Measurements from ENCODE around the gene CCL7. TPM values are rescaled to one million over a fixed set of nuclear protein-coding genes. Genes with fewer than 3 reads are reported as not detected.

The CCL7 gene
- total RNA-seq, 1 donor from 2014 or later, result not detected

DNA sequence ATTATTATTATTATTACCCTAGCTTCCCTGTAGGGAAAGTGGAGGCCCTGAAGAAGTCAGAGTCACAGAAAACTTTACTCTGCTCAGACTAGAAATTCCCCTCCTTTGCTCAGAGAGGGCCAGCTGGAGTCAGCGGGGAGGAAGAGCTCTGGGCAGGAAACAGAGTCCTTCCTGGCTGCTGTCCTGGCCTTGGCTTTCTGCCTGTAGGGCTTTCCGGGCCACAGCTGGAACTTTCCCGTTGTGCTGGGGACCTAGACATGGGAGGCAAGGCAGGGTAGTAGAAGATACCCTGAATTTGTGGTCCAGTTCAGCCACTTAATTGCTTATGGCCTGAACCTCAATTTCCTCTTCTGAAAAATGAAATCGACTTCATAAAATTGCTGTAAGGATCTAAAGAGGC is 29.0 kb upstream of the CCL7 start:
- Mint-ChIP-seq H3K36me3 (ENCODE audit: low read depth, unreplicated experiment) (no peaks in the 10 kb centered on the region), H3K27ac (ENCODE audit: unreplicated experiment) (no peak overlapping the region), H3K4me3 (ENCODE audit: unreplicated experiment) (no peak overlapping the region), H3K9me3 (ENCODE audit: unreplicated experiment) (no peaks in the 10 kb centered on the region), H3K27me3 (ENCODE audit: unreplicated experiment) (peaks cover 3% of the 10 kb centered on the region), H3K4me1 (ENCODE audit: unreplicated experiment) (peaks cover 38% of the 10 kb centered on the region)
- DNase-seq (ENCODE audit: low spot score), result peak; percentile 31
- TF ChIP-seq, protein P1, sequence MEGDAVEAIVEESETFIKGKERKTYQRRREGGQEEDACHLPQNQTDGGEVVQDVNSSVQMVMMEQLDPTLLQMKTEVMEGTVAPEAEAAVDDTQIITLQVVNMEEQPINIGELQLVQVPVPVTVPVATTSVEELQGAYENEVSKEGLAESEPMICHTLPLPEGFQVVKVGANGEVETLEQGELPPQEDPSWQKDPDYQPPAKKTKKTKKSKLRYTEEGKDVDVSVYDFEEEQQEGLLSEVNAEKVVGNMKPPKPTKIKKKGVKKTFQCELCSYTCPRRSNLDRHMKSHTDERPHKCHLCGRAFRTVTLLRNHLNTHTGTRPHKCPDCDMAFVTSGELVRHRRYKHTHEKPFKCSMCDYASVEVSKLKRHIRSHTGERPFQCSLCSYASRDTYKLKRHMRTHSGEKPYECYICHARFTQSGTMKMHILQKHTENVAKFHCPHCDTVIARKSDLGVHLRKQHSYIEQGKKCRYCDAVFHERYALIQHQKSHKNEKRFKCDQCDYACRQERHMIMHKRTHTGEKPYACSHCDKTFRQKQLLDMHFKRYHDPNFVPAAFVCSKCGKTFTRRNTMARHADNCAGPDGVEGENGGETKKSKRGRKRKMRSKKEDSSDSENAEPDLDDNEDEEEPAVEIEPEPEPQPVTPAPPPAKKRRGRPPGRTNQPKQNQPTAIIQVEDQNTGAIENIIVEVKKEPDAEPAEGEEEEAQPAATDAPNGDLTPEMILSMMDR (IDR thresholded peaks at IDR 0.05; ENCODE audit: unreplicated experiment), result no peak

GRCh38 chr17:34242587-34243363 is 27.2 kb upstream of the CCL7 start:
- peak overlapping the region; percentile 76 for H3K27ac Mint-ChIP-seq (ENCODE audit: unreplicated experiment)
- no peaks in the 10 kb centered on the region for H3K36me3 Mint-ChIP-seq (ENCODE audit: low read depth, unreplicated experiment)
- H3K27me3 Mint-ChIP-seq (ENCODE audit: unreplicated experiment), result no peaks in the 10 kb centered on the region
- peaks cover 31% of the 10 kb centered on the region for H3K4me1 Mint-ChIP-seq (ENCODE audit: unreplicated experiment)
- H3K9me3 Mint-ChIP-seq (ENCODE audit: unreplicated experiment), result no peaks in the 10 kb centered on the region
- DNase-seq (ENCODE audit: low spot score), result no peak
- H3K4me3 Mint-ChIP-seq (ENCODE audit: unreplicated experiment), result no peak overlapping the region
- TF ChIP-seq, protein P1 (IDR thresholded peaks at IDR 0.05; ENCODE audit: unreplicated experiment), result no peak

DNA sequence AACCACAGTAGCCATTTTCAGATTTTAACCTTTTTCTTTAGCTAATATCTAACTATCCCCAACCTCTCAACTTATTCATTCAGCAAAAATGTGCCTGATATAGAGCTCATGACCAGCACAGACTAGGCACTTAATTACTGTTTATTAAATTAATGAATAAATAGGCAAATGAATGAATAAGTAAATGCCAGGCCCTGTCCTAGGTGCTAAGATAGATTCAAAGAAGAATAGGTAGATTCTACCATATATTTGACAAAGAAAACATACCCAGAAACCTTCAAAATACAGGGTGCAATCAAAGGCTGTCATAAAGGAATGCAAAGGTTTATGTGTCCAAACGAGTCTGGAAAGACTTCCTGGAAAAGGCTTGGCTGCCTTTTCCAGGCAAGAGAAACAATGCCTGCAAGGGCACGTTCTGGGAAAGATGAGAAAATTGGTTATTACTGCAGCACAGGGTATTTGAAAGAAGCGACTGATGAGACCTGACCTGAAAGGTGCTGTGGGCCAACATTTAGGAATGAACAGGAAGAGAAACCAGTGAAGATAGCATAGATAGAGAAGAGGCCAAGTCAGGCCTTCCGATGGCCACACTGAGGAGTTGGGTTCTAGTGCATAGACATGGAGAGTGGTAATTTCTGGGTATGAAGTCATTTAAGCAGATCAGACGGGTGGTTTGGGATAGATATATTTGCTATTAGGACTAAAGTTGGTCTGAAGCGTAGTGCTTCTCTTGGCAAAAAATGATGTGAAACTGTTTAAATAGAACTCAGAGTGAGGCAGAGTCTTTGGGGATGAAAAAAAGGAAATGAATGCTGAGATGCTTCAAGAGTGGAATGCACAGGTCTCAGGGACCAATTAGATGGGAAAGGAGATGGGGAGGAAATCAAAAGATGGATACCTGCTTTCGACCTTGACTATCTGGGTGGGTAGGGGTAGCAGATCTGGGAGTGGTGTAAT is 26.4 kb upstream of the CCL7 start:
- Mint-ChIP-seq H3K27ac (ENCODE audit: unreplicated experiment) (no peak overlapping the region), H3K27me3 (ENCODE audit: unreplicated experiment) (no peaks in the 10 kb centered on the region), H3K36me3 (ENCODE audit: low read depth, unreplicated experiment) (no peaks in the 10 kb centered on the region), H3K4me1 (ENCODE audit: unreplicated experiment) (peaks cover 28% of the 10 kb centered on the region), H3K9me3 (ENCODE audit: unreplicated experiment) (no peaks in the 10 kb centered on the region), H3K4me3 (ENCODE audit: unreplicated experiment) (no peak overlapping the region)
- DNase-seq (ENCODE audit: low spot score), result no peak
- TF ChIP-seq, protein P1 (IDR thresholded peaks at IDR 0.05; ENCODE audit: unreplicated experiment), result no peak

DNA sequence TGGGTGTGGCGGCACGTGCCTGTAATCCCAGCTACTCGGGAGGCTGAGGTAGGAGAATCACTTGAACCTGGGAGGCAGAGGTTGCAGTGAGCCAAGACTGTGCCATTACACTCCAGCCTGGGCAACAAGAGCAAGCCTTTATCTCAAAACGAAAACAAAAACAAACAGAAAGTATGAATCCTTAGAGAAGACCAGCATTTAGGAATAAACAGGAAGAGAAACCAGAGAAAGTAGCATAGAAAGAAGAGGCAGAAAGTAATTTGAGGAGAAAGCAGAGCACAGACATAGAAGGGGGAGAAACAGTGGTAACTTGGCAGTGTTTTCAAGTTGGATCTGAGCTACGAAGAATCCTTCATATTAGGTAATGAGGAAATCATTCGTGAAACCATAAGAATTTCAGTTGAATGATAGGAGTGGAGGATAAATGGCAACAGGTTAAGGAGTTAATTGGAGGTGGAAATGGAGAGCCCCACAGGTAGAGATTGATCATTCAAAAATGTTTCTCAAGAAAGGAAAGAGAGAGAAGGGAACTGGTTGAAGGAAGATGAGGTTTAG is 24.6 kb upstream of the CCL7 start:
- peaks cover 17% of the 10 kb centered on the region for H3K4me1 Mint-ChIP-seq (ENCODE audit: unreplicated experiment)
- H3K9me3 Mint-ChIP-seq (ENCODE audit: unreplicated experiment), result no peaks in the 10 kb centered on the region
- H3K27ac Mint-ChIP-seq (ENCODE audit: unreplicated experiment), result no peak overlapping the region
- no peak for DNase-seq (ENCODE audit: low spot score)
- no peak overlapping the region for H3K4me3 Mint-ChIP-seq (ENCODE audit: unreplicated experiment)
- TF ChIP-seq, protein P1 (IDR thresholded peaks at IDR 0.05; ENCODE audit: unreplicated experiment), result no peak
- no peaks in the 10 kb centered on the region for H3K36me3 Mint-ChIP-seq (ENCODE audit: low read depth, unreplicated experiment)
- H3K27me3 Mint-ChIP-seq (ENCODE audit: unreplicated experiment), result peaks cover 2% of the 10 kb centered on the region

All from endothelial cell (in vitro differentiated cells).